GM12878 (cell line): Measurements from ENCODE around the gene SORCS1. TPM values are rescaled to one million over a fixed set of nuclear protein-coding genes. Genes with fewer than 3 reads are reported as not detected.

Experiments used
- ATAC-seq: fragments of 200-7000 bp; cut with Tn5 transposase; 3 replicates; pipeline ENCODE4 v1.9.1; 2020; ENCODE audit warnings: mild to moderate bottlenecking, moderate library complexity
- BruUV-seq: library from RNA; stranded (reverse); fragments of 400-500 nt; replicated peaks from 2 replicates; lab custom pipeline; 2021; lab: Mats Ljungman, UMichigan
- CTCF ChIA-PET: fragments of 300-600 bp; sonication (Branson Sonifier 250); formaldehyde crosslinking; extraction: SDS; loops from one replicate; lab custom pipeline; 2021; ENCODE audit warnings: inconsistent platforms; lab: Yijun Ruan, JAX
- POLR2A ChIA-PET: fragments of 350-600 bp; formaldehyde crosslinking; extraction: SDS; loops from one replicate; lab custom pipeline; 2021; ENCODE audit warnings: inconsistent platforms; lab: Charles Lee
- RAD21 ChIA-PET: fragments of 300-600 bp; sonication (Branson Sonifier 250); formaldehyde crosslinking; loops from one replicate; lab custom pipeline; 2023; ENCODE audit warnings: antibody characterized with exemption; ENCODE audit not compliant: unreplicated experiment; lab: Charles Lee
- SMC1A ChIA-PET: fragments of 300-600 bp; sonication (Branson Sonifier 250); formaldehyde crosslinking; loops from one replicate; lab custom pipeline; 2023; ENCODE audit not compliant: unreplicated experiment, uncharacterized antibody; lab: Charles Lee
- DNase-seq: peaks from one replicate; pipeline ENCODE4 v3.0.0-alpha.2; 2011; ENCODE audit warnings: low read depth, low spot score
- FAIRE-seq: peaks from 3 replicates; lab custom pipeline; 2011; peaks lifted over from hg19 to GRCh38; lab: Jason Lieb, UNC
- H2AFZ ChIP-seq: 2 replicates; pipeline ENCODE4 v1.6.0; 2011; ENCODE audit warnings: low read depth, low read length, control low read depth; ENCODE audit not compliant: control insufficient read depth
- H3K27ac ChIP-seq: 2 replicates; pipeline ENCODE4 v1.5.1; 2011; ENCODE audit warnings: control low read depth; ENCODE audit not compliant: control insufficient read depth, insufficient read depth
- H3K27me3 ChIP-seq, 2 experiments: replicated peaks in 1 of 2; 2 replicates each; pipeline versions ENCODE4 v1.6.0 to v1.6.1; 2011; ENCODE audit warnings: low read length in 1 of 2; ENCODE audit not compliant: control insufficient read depth in 2 of 2, insufficient read depth in 2 of 2
- H3K36me3 ChIP-seq, 2 experiments: 2 replicates each; pipeline ENCODE4 v1.5.1; 2011; ENCODE audit warnings: low read length in 1 of 2; ENCODE audit not compliant: control insufficient read depth in 2 of 2, insufficient read depth in 2 of 2
- H3K4me1 ChIP-seq: 2 replicates; pipeline ENCODE4 v1.6.1; 2011; ENCODE audit warnings: mild to moderate bottlenecking, low read length, moderate library complexity, mixed read lengths; ENCODE audit not compliant: control insufficient read depth, insufficient read depth
- H3K4me2 ChIP-seq: 2 replicates; pipeline ENCODE4 v1.6.0; 2011; ENCODE audit warnings: control low read depth; ENCODE audit not compliant: control insufficient read depth, insufficient read depth
- H3K4me3 ChIP-seq: fragments of 200-600 bp; sonication (generic); 2 replicates; pipeline ENCODE4 v1.5.1; 2016
- H3K79me2 ChIP-seq: 2 replicates; pipeline ENCODE4 v1.6.0; 2011; ENCODE audit warnings: low read length; ENCODE audit not compliant: control insufficient read depth, insufficient read depth
- H3K9ac ChIP-seq: 2 replicates; pipeline ENCODE4 v1.8.0; 2011; ENCODE audit warnings: low read length, control low read depth, mixed read lengths; ENCODE audit not compliant: control insufficient read depth, insufficient read depth
- H3K9me3 ChIP-seq: replicated peaks from 3 replicates; pipeline ENCODE4 v1.5.1; 2011; ENCODE audit warnings: mild to moderate bottlenecking, low read length; ENCODE audit not compliant: control insufficient read depth, insufficient read depth
- H4K20me1 ChIP-seq: 2 replicates; pipeline ENCODE4 v1.6.0; 2011; ENCODE audit not compliant: control insufficient read depth, insufficient read depth
- CTCF ChIP-seq, 3 experiments: IDR thresholded peaks in 2 of 3; conservative IDR thresholded peaks in 1 of 3; 2 replicates each; pipeline ENCODE4 v1.5.1; 2011; ENCODE audit warnings: low read depth in 3 of 3, low read length in 3 of 3, mild to moderate bottlenecking in 3 of 3, control low read depth in 2 of 3, moderate library complexity in 2 of 3, inconsistent platforms in 1 of 3, mixed read lengths in 1 of 3; ENCODE audit not compliant: control insufficient read depth in 2 of 3, insufficient read depth in 1 of 3; ENCODE audit errors: extremely low read depth in 1 of 3
- IRF3 ChIP-seq: fragments of 450-650 bp; IDR thresholded peaks from 2 replicates; pipeline ENCODE4 v1.6.1; 2014; ENCODE audit warnings: mild to moderate bottlenecking
- KAT2A ChIP-seq: conservative IDR thresholded peaks from 2 replicates; pipeline ENCODE4 v1.6.1; 2011; ENCODE audit warnings: low read depth, low read length; ENCODE audit not compliant: control insufficient read depth
- LARP7 ChIP-seq: fragments of 450-650 bp; IDR thresholded peaks from 2 replicates; pipeline ENCODE4 v1.6.1; 2017; ENCODE audit warnings: mild to moderate bottlenecking
- MEF2B ChIP-seq: fragments of 450-650 bp; IDR thresholded peaks from 2 replicates; pipeline ENCODE4 v1.6.1; 2018; ENCODE audit warnings: mild to moderate bottlenecking, moderate library complexity; ENCODE audit not compliant: partially characterized antibody, poor library complexity, severe bottlenecking
- MYB ChIP-seq: fragments of 150-350 bp; IDR thresholded peaks from 2 replicates; pipeline ENCODE4 v1.6.1; 2014; ENCODE audit warnings: mild to moderate bottlenecking, low read depth, low read length, borderline replicate concordance
- PAX8 ChIP-seq: fragments of 450-650 bp; IDR thresholded peaks from 2 replicates; pipeline ENCODE4 v1.6.1; 2017; ENCODE audit warnings: mild to moderate bottlenecking, moderate library complexity
- RAD21 ChIP-seq: IDR thresholded peaks from 2 replicates; pipeline ENCODE4 v1.6.1; 2011; ENCODE audit warnings: mild to moderate bottlenecking, low read depth, low read length, moderate library complexity; ENCODE audit not compliant: insufficient read depth
- RUNX3 ChIP-seq: IDR thresholded peaks from 2 replicates; pipeline ENCODE4 v1.6.1; 2012; ENCODE audit warnings: low read length, inconsistent platforms
- SMAD1 ChIP-seq: fragments of 450-650 bp; IDR thresholded peaks from 2 replicates; pipeline ENCODE4 v1.6.1; 2018; ENCODE audit warnings: mild to moderate bottlenecking, low read depth; ENCODE audit not compliant: partially characterized antibody
- SMC3 ChIP-seq: IDR thresholded peaks from 2 replicates; pipeline ENCODE4 v1.6.1; 2011; ENCODE audit warnings: low read length, improper control_type of control experiment, borderline replicate concordance
- ZBTB40 ChIP-seq: fragments of 450-650 bp; IDR thresholded peaks from 2 replicates; pipeline ENCODE4 v1.6.1; 2016; ENCODE audit warnings: mild to moderate bottlenecking, moderate library complexity, borderline replicate concordance
- ZNF384 ChIP-seq: IDR thresholded peaks from 2 replicates; pipeline ENCODE4 v1.6.1; 2012; ENCODE audit warnings: low read depth, mild to moderate bottlenecking, low read length, improper control_type of control experiment, borderline replicate concordance
- ZZZ3 ChIP-seq: IDR thresholded peaks from 2 replicates; pipeline ENCODE4 v1.6.1; 2011; ENCODE audit warnings: low read depth; ENCODE audit not compliant: control insufficient read depth, insufficient read length
- WGBS: methylation state at CpG from one replicate; pipeline ENCODE4 v1.1.6; 2016; ENCODE audit warnings: low lambda C conversion rate; ENCODE audit not compliant: insufficient replicate concordance, insufficient coverage; ENCODE audit errors: missing lambda C conversion rate; 5-methylcytosine and 5-hydroxymethylcytosine counted together
- in situ Hi-C: fragments of 300-500 bp; cut with MboI; formaldehyde crosslinking; loops from 9 replicates; pipeline ENCODE4 v1.14.3; 2018; ENCODE audit warnings: mixed read lengths
- intact Hi-C: fragments of 100-400 bp; cut with micrococcal nuclease; formaldehyde crosslinking; loops from one replicate; pipeline ENCODE4 v1.14.2; 2022; ENCODE audit not compliant: unreplicated experiment
- polyA plus RNA-seq, 11 experiments: library from polyadenylated mRNA; depleted of rRNA in 4 of 11; unstranded in 6 of 11; stranded (reverse) in 5 of 11; fragments of >200 nt; fragmentation: Nextera tagmentation in 4 of 11; fragmentation: Illumina TruSeq in 1 of 11; extraction: Ambion mirVana in 4 of 11; extraction: Trizol in 1 of 11; gene quantifications; 1 replicate in 1 of 11; 2 replicates in 10 of 11; pipeline versions ENCODE4 v1.2.1 to v1.2.3, GENCODE V29; 2011 to 2016; ENCODE audit warnings: inconsistent platforms in 2 of 11, missing spikeins in 2 of 11, low read depth in 1 of 11
- total RNA-seq, 4 experiments: library from RNA; depleted of rRNA in 3 of 4; stranded (reverse); fragments of >200 nt in 3 of 4; fragmentation: Illumina TruSeq in 1 of 4; extraction: Trizol in 1 of 4; gene quantifications; 2 replicates each; pipeline versions ENCODE4 v1.2.1 to v1.2.3, GENCODE V29; 2013 to 2021

The SORCS1 gene
- total and polyA plus RNA-seq, 10 of the 15 experiments (the other 5 are each of a cell fraction or from before 2014, with no cell fraction given): 0.02 to 9.6 (median 0.06) TPM; not detected in 3

GRCh38 chr10:106863549-106863948 is 301.0 kb downstream of the SORCS1 start:
- H3K9ac ChIP-seq: no peak overlapping the region
- WGBS: 0% methylated on average over 2 of the region's 2 CpGs
- no peaks in the 10 kb centered on the region; the same call in 2 of the 3 replicates for H3K9me3 ChIP-seq
- SMC1A ChIA-PET: interaction anchor here (0.7 to 7.2 kb wide), 15 partner anchors 11 to 472 kb away, joined by 3 to 66 read pairs (median 6); no protein-coding TSS in a partner anchor
- no peaks in the 10 kb centered on the region for H4K20me1 ChIP-seq
- no peaks in the 10 kb centered on the region for H3K36me3 ChIP-seq
- ATAC-seq: peak; percentile 47; the same call in 1 of the 3 replicates
- in situ Hi-C loops: no loop called here
- H3K27me3 ChIP-seq: no peaks in the 10 kb centered on the region
- no peak overlapping the region for H3K4me3 ChIP-seq
- DNase-seq: no peak
- POLR2A ChIA-PET: interaction anchor here (0.6 to 0.7 kb wide), 3 partner anchors 175 to 275 kb away, joined by 3 to 5 read pairs (median 3); no protein-coding TSS in a partner anchor
- peaks cover 6% of the 10 kb centered on the region; the same call in 1 of the 2 replicates for H3K4me1 ChIP-seq
- TF ChIP-seq ZZZ3 (no peak), ZNF384 (no peak), CTCF (IDR thresholded peaks at IDR 0.05 in 2 of 3, conservative IDR thresholded peaks at IDR 0.05 in 1 of 3; ENCODE audit: control insufficient read depth in 2 of 3, extremely low read depth in 1 of 3, insufficient read depth in 1 of 3, low read depth in 3 of 3, low read length in 3 of 3) (peak in 2 of 3 experiments; percentile 25 to 36; a peak in 2 of 6 replicates), PAX8 (no peak), MEF2B (peak; percentile 62), RUNX3 (peak; percentile 24; the same call in 1 of the 2 replicates), MYB (no peak), LARP7 (no peak), SMAD1 (no peak), KAT2A (no peak), IRF3 (no peak), RAD21 (peak; percentile 55), ZBTB40 (no peak), SMC3 (peak; percentile 61; the same call in 1 of the 2 replicates)
- RAD21 ChIA-PET: interaction anchor here (0.6 to 8.1 kb wide), 7 partner anchors 21 to 1341 kb away, joined by 3 to 92 read pairs (median 3); no protein-coding TSS in a partner anchor
- no TSS peak for BruUV-seq
- peak overlapping the region; percentile 22; the same call in 1 of the 2 replicates for H3K4me2 ChIP-seq
- no peak overlapping the region for H3K27ac ChIP-seq
- intact Hi-C loops: loop anchor here (1.0 kb wide), 1 partner anchor 118 kb away; no protein-coding TSS in a partner anchor
- CTCF ChIA-PET: interaction anchor here (0.6 to 7.5 kb wide), 22 partner anchors 11 to 1454 kb away, joined by 3 to 93 read pairs (median 4); no protein-coding TSS in a partner anchor
- no peaks in the 10 kb centered on the region for H3K79me2 ChIP-seq
- H2AFZ ChIP-seq: peak overlapping the region; percentile 48; the same call in 1 of the 2 replicates
- no peak for FAIRE-seq
